Prostate gland (tissue), 2 donors: ENCODE data around the gene GFI1.

Source experiments
- CTCF ChIP-seq, 4 experiments: fragments of 200-600 bp in 2 of 4; fragments of 450-650 bp in 2 of 4; sonication (generic) in 2 of 4; IDR thresholded peaks; 1 replicate in 3 of 4; 2 replicates in 1 of 4; pipeline ENCODE4 v1.5.1; 2016 to 2019; ENCODE audit warnings: antibody characterized with exemption in 4 of 4, mild to moderate bottlenecking in 2 of 4, moderate library complexity in 2 of 4
- POLR2A ChIP-seq: fragments of 450-650 bp; IDR thresholded peaks from one replicate; pipeline ENCODE4 v1.6.1; 2016; ENCODE audit warnings: antibody characterized with exemption, mild to moderate bottlenecking
- POLR2AphosphoS5 ChIP-seq: sonication (generic); formaldehyde crosslinking; IDR thresholded peaks from one replicate; pipeline ENCODE4 v1.6.1; 2017; ENCODE audit warnings: antibody characterized with exemption

GRCh38 chr1:92464588-92465255, 22.0 kb downstream of the GFI1 start:
- no peak for TF ChIP-seq CTCF (IDR thresholded peaks at IDR 0.05)
- TF ChIP-seq POLR2AphosphoS5 = no peak
- TF ChIP-seq POLR2A = no peak
